Gastroesophageal sphincter (tissue), 3 donors: Measurements from ENCODE around the gene MYO1F.

Experiments used
- POLR2A ChIP-seq, 2 donors: fragments of 450-650 bp; IDR thresholded peaks; one replicate each; pipeline ENCODE4 v1.6.1; 2017; ENCODE audit warnings: antibody characterized with exemption in 2 of 2, mild to moderate bottlenecking in 2 of 2, moderate library complexity in 1 of 2
- POLR2AphosphoS5 ChIP-seq: sonication (generic); formaldehyde crosslinking; IDR thresholded peaks from one replicate; pipeline ENCODE4 v1.6.1; 2017; ENCODE audit warnings: antibody characterized with exemption
- TF ChIP-seq, protein P1 (sequence below), 4 experiments: fragments of 200-600 bp in 2 of 4; fragments of 450-650 bp in 2 of 4; sonication (generic) in 1 of 4; IDR thresholded peaks; one replicate each; pipeline ENCODE4 v1.5.1; 2017 to 2019; ENCODE audit warnings: antibody characterized with exemption in 4 of 4, mild to moderate bottlenecking in 2 of 4, moderate library complexity in 2 of 4

DNA sequence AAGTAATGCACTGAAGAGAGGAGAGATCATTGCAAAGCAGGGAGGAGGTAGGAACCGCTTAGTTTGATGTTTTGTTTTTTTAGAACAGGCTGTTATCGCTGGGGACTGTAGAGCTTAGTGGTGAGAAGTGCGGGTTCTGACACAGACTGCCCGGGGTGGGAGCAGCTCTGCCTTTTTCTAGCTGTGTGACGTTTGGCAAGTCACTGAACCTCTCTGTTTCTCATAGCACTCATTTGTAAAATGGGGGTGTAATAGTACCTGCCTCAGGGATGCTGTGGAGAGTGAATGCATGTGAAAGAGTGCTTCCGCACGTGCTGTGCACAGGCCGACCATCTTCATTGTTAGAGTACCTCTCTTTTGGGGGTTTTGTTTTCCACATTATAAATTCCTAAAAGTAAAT is 94.1 kb downstream of the MYO1F start:
- TF ChIP-seq POLR2A (IDR thresholded peaks at IDR 0.05) (no peak), POLR2AphosphoS5 (no peak)
- TF ChIP-seq, protein P1, sequence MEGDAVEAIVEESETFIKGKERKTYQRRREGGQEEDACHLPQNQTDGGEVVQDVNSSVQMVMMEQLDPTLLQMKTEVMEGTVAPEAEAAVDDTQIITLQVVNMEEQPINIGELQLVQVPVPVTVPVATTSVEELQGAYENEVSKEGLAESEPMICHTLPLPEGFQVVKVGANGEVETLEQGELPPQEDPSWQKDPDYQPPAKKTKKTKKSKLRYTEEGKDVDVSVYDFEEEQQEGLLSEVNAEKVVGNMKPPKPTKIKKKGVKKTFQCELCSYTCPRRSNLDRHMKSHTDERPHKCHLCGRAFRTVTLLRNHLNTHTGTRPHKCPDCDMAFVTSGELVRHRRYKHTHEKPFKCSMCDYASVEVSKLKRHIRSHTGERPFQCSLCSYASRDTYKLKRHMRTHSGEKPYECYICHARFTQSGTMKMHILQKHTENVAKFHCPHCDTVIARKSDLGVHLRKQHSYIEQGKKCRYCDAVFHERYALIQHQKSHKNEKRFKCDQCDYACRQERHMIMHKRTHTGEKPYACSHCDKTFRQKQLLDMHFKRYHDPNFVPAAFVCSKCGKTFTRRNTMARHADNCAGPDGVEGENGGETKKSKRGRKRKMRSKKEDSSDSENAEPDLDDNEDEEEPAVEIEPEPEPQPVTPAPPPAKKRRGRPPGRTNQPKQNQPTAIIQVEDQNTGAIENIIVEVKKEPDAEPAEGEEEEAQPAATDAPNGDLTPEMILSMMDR (IDR thresholded peaks at IDR 0.05): no peak
